GM18520 (cell line): ENCODE results near the gene BOC.
"Not testable (repeated sequence)": the region's sequence is repeated elsewhere in the genome, so short reads cannot be mapped to it uniquely, and the experiment has no call there.

Experiments
- ATAC-seq: cut with Tn5 transposase; IDR thresholded peaks from one replicate; pipeline ENCODE4 v1.9.1; 2021; ENCODE audit not compliant: unreplicated experiment

The BOC gene

GRCh38 chr3:113211330-113212149 is at the start of gene BOC:
BOC (plus strand) TSS chr3:113211557; CDS start chr3:113249803, 38,246 bp downstream.
- ATAC-seq, result no peak

DNA sequence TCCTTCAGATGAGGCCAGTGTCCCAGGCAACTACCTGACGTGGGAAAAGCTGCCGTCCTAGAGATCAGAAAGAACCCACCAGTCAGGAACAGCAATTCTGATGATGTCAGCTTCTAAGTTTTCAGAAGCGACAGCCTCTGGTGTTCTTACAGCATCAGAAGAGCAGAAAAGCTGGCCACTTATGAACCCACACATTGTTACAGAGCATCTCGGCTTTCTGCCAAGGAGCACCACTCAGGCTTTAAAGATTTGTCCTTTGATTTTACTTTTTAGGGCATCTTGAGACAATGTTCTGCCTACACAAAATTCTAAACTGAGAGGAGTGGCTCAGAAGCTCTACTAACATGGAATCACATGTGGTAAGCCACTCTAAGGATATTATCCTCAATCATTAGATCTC is 49.7 kb upstream of the BOC start:
- no peak for ATAC-seq

DNA sequence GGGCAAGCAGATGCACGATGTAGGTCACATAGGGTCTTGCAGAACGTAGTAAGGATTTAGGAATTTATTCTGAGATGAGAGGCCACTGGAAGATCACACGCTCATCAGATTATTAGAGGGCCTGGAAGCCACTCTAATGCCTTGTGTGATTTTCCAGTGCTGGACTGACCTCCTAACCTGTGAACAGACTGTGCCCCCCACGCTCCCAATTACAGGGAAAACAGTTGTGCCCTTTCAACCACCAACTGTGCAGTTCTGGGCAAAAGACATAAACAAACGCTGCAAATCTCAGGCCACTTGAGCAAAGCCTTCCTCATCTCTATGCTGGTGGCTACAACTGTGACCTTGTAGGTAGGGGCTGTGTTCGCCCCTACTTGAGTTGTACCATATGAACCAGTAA is 48.2 kb upstream of the BOC start:
- no peak for ATAC-seq

DNA sequence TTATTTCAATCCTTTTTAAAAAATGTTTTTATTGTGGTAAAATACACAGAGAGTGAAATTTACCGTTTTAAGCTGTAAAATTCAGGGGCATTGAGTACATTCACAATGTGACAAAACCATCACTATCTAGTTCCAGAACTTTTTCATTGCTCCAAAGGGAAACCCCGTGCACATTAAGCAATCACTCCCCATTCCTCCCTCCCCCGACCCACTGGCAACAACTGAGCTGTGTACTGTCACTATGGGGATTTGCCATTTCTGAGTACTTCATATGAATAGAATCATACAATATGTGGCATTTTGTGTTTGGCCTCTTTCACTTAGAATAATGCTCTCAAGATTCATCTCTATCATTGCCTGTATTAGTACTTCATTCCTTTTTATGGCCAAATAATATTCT is 45.5 kb upstream of the BOC start:
- no peak for ATAC-seq

GRCh38 chr3:113166357-113166718 is 45.0 kb upstream of the BOC start:
- no peak for ATAC-seq

GRCh38 chr3:113166719-113167492 is 44.5 kb upstream of the BOC start:
- ATAC-seq, result no peak

- no peak for ATAC-seq
Measured at GRCh38 chr3:113167825-113168801, 43.2 kb upstream of the BOC start.

DNA sequence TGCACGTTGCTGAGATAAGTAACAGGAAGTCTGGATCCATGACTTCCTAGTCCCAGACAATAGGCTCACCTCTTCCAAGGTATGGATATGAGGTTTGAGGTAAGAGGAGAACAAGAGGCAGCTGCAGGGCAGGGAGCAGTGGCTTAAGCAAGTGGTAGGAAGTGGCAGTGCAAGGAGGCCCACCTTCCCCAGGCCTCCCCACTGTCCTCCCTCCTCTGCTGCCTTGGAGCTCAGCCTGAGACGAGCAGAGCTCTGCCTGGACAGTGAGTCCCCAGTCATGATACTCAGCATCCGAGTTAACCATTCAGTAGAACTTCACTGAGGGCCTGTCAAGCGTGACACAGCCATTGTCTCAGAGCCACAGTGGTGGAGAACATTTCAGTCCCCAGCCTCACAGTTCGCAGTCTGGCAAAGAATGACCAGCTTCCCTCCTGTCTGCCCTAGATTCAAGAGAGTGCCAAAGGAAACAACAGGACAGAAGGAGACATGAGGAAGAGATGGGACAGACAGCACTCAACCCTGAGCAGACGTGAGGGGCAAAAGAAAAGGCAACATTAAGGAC is 41.4 kb upstream of the BOC start:
- no peak for ATAC-seq

GRCh38 chr3:113170771-113171170 is 40.6 kb upstream of the BOC start:
- ATAC-seq, result no peak

DNA sequence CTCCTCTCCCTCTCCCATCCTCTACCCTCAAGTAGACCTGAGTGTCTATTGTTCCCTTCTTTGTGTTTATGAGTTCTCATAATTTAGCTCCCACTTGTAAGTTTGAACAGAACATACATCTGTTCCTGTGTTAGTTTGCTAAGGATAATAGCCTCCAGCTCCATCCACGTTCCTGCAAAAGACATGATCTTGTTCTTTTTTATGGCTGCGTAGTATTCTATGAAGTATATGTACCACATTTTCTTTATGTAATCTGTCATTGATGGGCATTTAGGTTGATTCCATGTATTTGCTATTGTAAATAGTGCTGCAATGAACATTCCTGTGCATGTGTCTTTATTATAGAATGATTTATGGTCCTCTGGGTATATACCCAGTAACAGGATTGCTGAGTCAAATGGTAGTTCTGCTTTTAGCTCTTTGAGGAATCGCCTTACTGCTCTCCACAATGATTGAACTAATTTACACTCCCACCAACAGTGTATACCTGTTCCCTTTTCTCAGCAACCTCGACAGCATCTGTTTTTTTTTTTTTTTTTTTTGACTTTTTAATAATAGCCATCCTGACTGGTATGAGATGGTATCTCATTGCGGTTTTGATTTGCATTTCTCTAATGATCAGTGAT is 39.6 kb upstream of the BOC start:
- not testable (repeated sequence) for ATAC-seq

GRCh38 chr3:113173102-113173501 is 38.3 kb upstream of the BOC start:
- ATAC-seq, result no peak

DNA sequence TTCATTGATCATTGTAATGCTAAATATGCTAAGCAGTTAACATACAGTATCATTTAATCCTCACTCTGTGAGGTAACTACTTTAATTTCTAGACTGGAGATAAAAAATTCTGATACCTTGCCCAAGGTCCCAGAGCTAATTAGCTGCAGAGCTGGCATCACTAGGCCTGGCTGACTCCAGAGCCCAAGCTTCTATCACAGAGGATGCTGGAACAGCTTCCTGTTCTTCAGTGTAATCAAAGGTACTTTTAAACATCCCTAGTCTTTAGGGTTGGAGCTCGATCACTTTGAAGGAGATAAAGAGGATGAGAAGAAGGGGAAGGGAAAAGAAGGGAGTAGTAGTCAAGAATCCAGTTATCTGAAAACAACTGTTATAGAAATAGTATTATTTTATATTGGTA is 37.1 kb upstream of the BOC start:
- ATAC-seq, result no peak

GRCh38 chr3:113174801-113175485 is 36.4 kb upstream of the BOC start:
- ATAC-seq, result no peak

GRCh38 chr3:113177526-113177925 is 33.8 kb upstream of the BOC start:
- ATAC-seq, result no peak

GRCh38 chr3:113179235-113179824 is 32.0 kb upstream of the BOC start:
- ATAC-seq, result no peak

DNA sequence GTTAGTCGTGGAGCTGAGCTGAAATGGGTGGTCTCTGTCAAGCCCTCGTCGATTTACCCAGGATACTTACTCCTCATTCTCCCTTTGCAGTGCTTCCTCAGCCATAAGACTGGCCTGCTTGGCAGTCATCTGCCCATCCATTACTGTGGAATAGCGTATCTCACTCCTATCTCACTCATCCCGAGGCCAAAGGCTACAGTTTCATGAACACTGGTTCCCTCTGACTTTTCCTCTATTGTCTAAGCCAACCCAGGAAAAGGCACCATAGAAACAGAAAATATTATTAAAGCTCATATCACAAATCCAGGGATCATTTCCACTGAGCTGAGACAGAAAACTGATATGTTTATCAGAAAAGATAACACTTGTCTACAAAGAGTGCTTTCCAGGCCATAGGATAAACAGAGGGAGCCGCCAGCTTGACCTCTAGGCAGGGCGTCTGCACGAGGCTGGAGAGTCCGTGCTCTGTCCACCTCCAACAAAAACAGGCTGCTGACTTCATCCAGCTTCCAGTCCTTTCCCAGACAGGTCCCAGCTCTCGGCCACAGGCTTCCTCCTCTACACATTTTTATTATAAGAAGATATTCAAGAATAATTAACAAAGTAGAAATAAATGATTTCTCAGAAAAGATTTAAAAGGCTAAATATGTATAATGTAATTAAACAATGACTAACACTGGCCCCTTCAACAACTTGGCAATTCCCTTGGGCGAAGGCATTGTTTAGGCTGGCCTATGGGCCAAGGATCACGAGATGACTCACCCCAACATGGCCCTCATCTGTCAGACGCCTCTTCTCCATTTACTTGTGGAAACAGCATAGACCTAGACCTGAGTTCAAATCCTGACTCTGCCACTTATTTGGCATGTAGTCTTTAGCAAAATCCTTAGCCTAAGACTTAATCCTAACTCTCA is 27.4 kb upstream of the BOC start:
- no peak for ATAC-seq

- no peak for ATAC-seq
Measured at GRCh38 chr3:113185194-113185835, 26.0 kb upstream of the BOC start.

GRCh38 chr3:113186566-113186965 is 24.8 kb upstream of the BOC start:
- no peak for ATAC-seq
